CD14-positive monocyte (primary cell): ENCODE measurements around the gene CYB561D2. TPM values are rescaled to one million over a fixed set of nuclear protein-coding genes. Genes with fewer than 3 reads are reported as not detected.

Experiments
- DNase-seq, 3 donors: peaks; one replicate each; pipeline ENCODE4 v3.0.0-alpha.2; 2011 to 2022
- H2AFZ ChIP-seq: 2 replicates; pipeline ENCODE4 v1.6.0; 2012; ENCODE audit warnings: mild to moderate bottlenecking, low read depth, low read length, inconsistent platforms; ENCODE audit not compliant: insufficient read depth, poor library complexity, severe bottlenecking
- H3K27ac ChIP-seq, 2 donors: 1 replicate in 1 of 2; 2 replicates in 1 of 2; pipeline ENCODE4 v1.5.1; 2012 to 2013; ENCODE audit warnings: low read length in 2 of 2, control low read depth in 1 of 2, inconsistent platforms in 1 of 2, low read depth in 1 of 2, mild to moderate bottlenecking in 1 of 2
- H3K27me3 ChIP-seq, 2 donors: one replicate each; pipeline versions ENCODE4 v1.6.0 to v1.6.1; 2011 to 2013; ENCODE audit warnings: low read length in 2 of 2; ENCODE audit not compliant: control insufficient read depth in 2 of 2, insufficient read depth in 2 of 2
- H3K36me3 ChIP-seq, 2 donors: replicated peaks in 1 of 2; 1 replicate in 1 of 2; 2 replicates in 1 of 2; pipeline versions ENCODE4 v1.5.1 to v1.6.1; 2012 to 2013; ENCODE audit warnings: low read length in 2 of 2, control low read depth in 1 of 2, inconsistent platforms in 1 of 2, mild to moderate bottlenecking in 1 of 2; ENCODE audit not compliant: insufficient read depth in 2 of 2, control insufficient read depth in 1 of 2
- H3K4me1 ChIP-seq, 2 donors: 1 replicate in 1 of 2; 2 replicates in 1 of 2; pipeline versions ENCODE4 v1.5.1 to v1.6.1; 2012 to 2013; ENCODE audit warnings: low read length in 2 of 2, control low read depth in 1 of 2, inconsistent platforms in 1 of 2, mild to moderate bottlenecking in 1 of 2, moderate library complexity in 1 of 2; ENCODE audit not compliant: insufficient read depth in 2 of 2, control insufficient read depth in 1 of 2
- H3K4me2 ChIP-seq: replicated peaks from 2 replicates; pipeline ENCODE3; 2012; ENCODE audit warnings: low read length, moderate library complexity, mild to moderate bottlenecking; ENCODE audit not compliant: poor library complexity, severe bottlenecking; ENCODE audit errors: extremely low read depth
- H3K4me3 ChIP-seq, 3 experiments: fragments of 200-600 bp in 1 of 3; sonication (generic) in 1 of 3; replicated peaks in 1 of 3; 1 replicate in 2 of 3; 2 replicates in 1 of 3; pipeline ENCODE4 v1.5.1; 2011 to 2013; ENCODE audit warnings: low read length in 3 of 3, mild to moderate bottlenecking in 3 of 3, control low read depth in 2 of 3, low read depth in 2 of 3, inconsistent platforms in 1 of 3, moderate library complexity in 1 of 3
- H3K79me2 ChIP-seq: 2 replicates; pipeline ENCODE4 v1.6.0; 2012; ENCODE audit warnings: mild to moderate bottlenecking, control low read depth, inconsistent platforms, low read length, moderate library complexity; ENCODE audit not compliant: insufficient read depth
- H3K9ac ChIP-seq: 2 replicates; pipeline ENCODE4 v1.6.0; 2017; ENCODE audit warnings: low read length, mild to moderate bottlenecking; ENCODE audit not compliant: insufficient read depth, poor library complexity, severe bottlenecking
- H3K9me3 ChIP-seq, 2 donors: replicated peaks in 1 of 2; 1 replicate in 1 of 2; 2 replicates in 1 of 2; pipeline versions ENCODE4 v1.5.1 to v1.6.1; 2012 to 2013; ENCODE audit warnings: low read length in 2 of 2, control low read depth in 1 of 2; ENCODE audit not compliant: control insufficient read depth in 1 of 2, insufficient read depth in 1 of 2
- H4K20me1 ChIP-seq: 2 replicates; pipeline ENCODE4 v1.6.0; 2012; ENCODE audit warnings: mild to moderate bottlenecking, low read length, control low read depth, moderate library complexity; ENCODE audit not compliant: insufficient read depth
- H3K27ac Mint-ChIP-seq, 7 donors: one replicate each; pipeline ENCODE4 v1.8.0; 2020; ENCODE audit warnings: mild to moderate bottlenecking in 7 of 7, mixed read lengths in 7 of 7, moderate library complexity in 6 of 7, inconsistent platforms in 2 of 7
- H3K27me3 Mint-ChIP-seq, 3 donors: one replicate each; pipeline ENCODE4 v1.8.0; 2021 to 2022; ENCODE audit warnings: low read depth in 3 of 3, mild to moderate bottlenecking in 3 of 3, mixed read lengths in 3 of 3, moderate library complexity in 3 of 3, inconsistent platforms in 1 of 3
- H3K36me3 Mint-ChIP-seq, 2 donors: one replicate each; pipeline ENCODE4 v1.8.0; 2020; ENCODE audit warnings: mixed read lengths in 2 of 2, inconsistent platforms in 1 of 2, mild to moderate bottlenecking in 1 of 2
- H3K4me1 Mint-ChIP-seq: one replicate; pipeline ENCODE4 v1.8.0; 2020; ENCODE audit warnings: mild to moderate bottlenecking, mixed read lengths
- H3K4me3 Mint-ChIP-seq, 2 donors: one replicate each; pipeline ENCODE4 v1.8.0; 2020; ENCODE audit warnings: mild to moderate bottlenecking in 2 of 2, mixed read lengths in 2 of 2, moderate library complexity in 1 of 2
- H3K9me3 Mint-ChIP-seq, 7 donors: one replicate each; pipeline ENCODE4 v1.8.0; 2020 to 2022; ENCODE audit warnings: mixed read lengths in 7 of 7, mild to moderate bottlenecking in 6 of 7, moderate library complexity in 6 of 7, inconsistent platforms in 2 of 7
- CTCF ChIP-seq: fragments of 200-600 bp; IDR thresholded peaks from one replicate; pipeline ENCODE4 v1.8.0; 2022; ENCODE audit warnings: antibody characterized with exemption, mild to moderate bottlenecking
- WGBS: methylation state at CpG from one replicate; pipeline ENCODE4 v1.1.5; 2013; ENCODE audit warnings: missing lambda C conversion rate; ENCODE audit not compliant: insufficient coverage; 5-methylcytosine and 5-hydroxymethylcytosine counted together
- intact Hi-C, 2 donors: fragments of 100-400 bp; cut with micrococcal nuclease; formaldehyde crosslinking; loops; one replicate each; pipeline versions ENCODE4 v1.15.0 to v1.15.1; 2023
- polyA plus RNA-seq, 3 donors: library from polyadenylated mRNA; depleted of rRNA in 1 of 3; unstranded in 2 of 3; stranded (reverse) in 1 of 3; fragments of 300-500 nt in 2 of 3; fragments of >200 nt in 1 of 3; fragmentation: Illumina TruSeq in 2 of 3; gene quantifications; 1 replicate in 2 of 3; 2 replicates in 1 of 3; pipeline ENCODE4 v1.2.3, GENCODE V29; 2012 to 2021

CYB561D2 gene
- polyA plus RNA-seq, 3 donors: 78.9 to 94.0 (median 82.5) TPM

- Mint-ChIP-seq H3K4me3 (peak overlapping the region; percentile 75 to 91), H3K27me3 (peaks cover 0 to 4% (median 2%) of the 10 kb centered on the region in 3 donors), H3K9me3 (no peaks in the 10 kb centered on the region), H3K4me1 (peaks cover 83% of the 10 kb centered on the region), H3K36me3 (peaks cover 11 to 35% of the 10 kb centered on the region in 2 donors), H3K27ac (peak overlapping the region in 6 of 7 donors; percentile 31 to 99 (median 96))
- H2AFZ ChIP-seq: peak overlapping the region; percentile 86
- H3K9me3 ChIP-seq: no peaks in the 10 kb centered on the region
- peaks cover 37% of the 10 kb centered on the region for H3K79me2 ChIP-seq
- peak overlapping the region; percentile 90 for H3K9ac ChIP-seq
- peaks cover 0 to 19% of the 10 kb centered on the region in 2 donors for H3K36me3 ChIP-seq
- peaks cover 6% of the 10 kb centered on the region for H4K20me1 ChIP-seq
- peak overlapping the region; percentile 60 to 90 (median 77) for H3K4me3 ChIP-seq
- H3K4me1 ChIP-seq: peaks cover 82 to 94% of the 10 kb centered on the region in 2 donors
- H3K27ac ChIP-seq: peak overlapping the region; percentile 77 to 97
- no peak for DNase-seq
- WGBS: 41% methylated on average over 14 of the region's 14 CpGs
- H3K4me2 ChIP-seq: peak overlapping the region; percentile 87
- H3K27me3 ChIP-seq: no peaks in the 10 kb centered on the region
- intact Hi-C loops: no loop called here
- no peak for TF ChIP-seq CTCF
Observed at GRCh38 chr3:50322115-50322385, 28.6 kb upstream of the CYB561D2 start.

GRCh38 chr3:50322386-50323091 lies 28.1 kb upstream of the CYB561D2 start, which contains the start of gene HYAL2:
Gene HYAL2, minus strand, starts transcription at chr3:50322745. Its CDS starts 2,256 bp downstream, at chr3:50320489.
- 73% methylated on average over 23 of the region's 31 CpGs for WGBS
- TF ChIP-seq CTCF: no peak
- peak in 1 of 3 donors; percentile 4 for DNase-seq
- peak within 1 kb of the TSS; percentile 86 for H2AFZ ChIP-seq
- no peaks in the 10 kb centered on the region for H3K9me3 ChIP-seq
- Mint-ChIP-seq H3K4me3 (peak within 1 kb of the TSS; percentile 75 to 91), H3K36me3 (peaks cover 9 to 33% of the 10 kb centered on the region in 2 donors), H3K9me3 (no peaks in the 10 kb centered on the region), H3K27me3 (peaks cover 0 to 4% (median 2%) of the 10 kb centered on the region in 3 donors), H3K4me1 (peaks cover 84% of the 10 kb centered on the region), H3K27ac (peak within 1 kb of the TSS; percentile 85 to 99 (median 97))
- H3K79me2 ChIP-seq: peaks cover 42% of the 10 kb centered on the region
- H3K4me1 ChIP-seq: peaks cover 86 to 94% of the 10 kb centered on the region in 2 donors
- intact Hi-C loops: no loop called here
- H4K20me1 ChIP-seq: peaks cover 11% of the 10 kb centered on the region
- H3K36me3 ChIP-seq: peaks cover 0 to 15% of the 10 kb centered on the region in 2 donors
- H3K4me3 ChIP-seq: peak within 1 kb of the TSS; percentile 60 to 90 (median 77)
- peak within 1 kb of the TSS; percentile 77 to 97 for H3K27ac ChIP-seq
- H3K27me3 ChIP-seq: no peaks in the 10 kb centered on the region
- H3K9ac ChIP-seq: peak within 1 kb of the TSS; percentile 90
- H3K4me2 ChIP-seq: peak within 1 kb of the TSS; percentile 87
